H9 (cell line): ENCODE results near the gene PBX4. TPM values are rescaled to one million over a fixed set of nuclear protein-coding genes. Genes with fewer than 3 reads are reported as not detected.

Experiments
- DNase-seq: peaks from one replicate; pipeline ENCODE4 v3.0.0-alpha.2; 2017
- H2AFZ ChIP-seq: one replicate; pipeline ENCODE4 v1.6.1; 2013; ENCODE audit warnings: mild to moderate bottlenecking, low read length, control low read depth, moderate library complexity
- H2AK5ac ChIP-seq: 2 replicates; pipeline ENCODE4 v1.6.1; 2013; ENCODE audit warnings: low read length, control low read depth, mixed read lengths; ENCODE audit not compliant: insufficient read length
- H2BK120ac ChIP-seq: one replicate; pipeline ENCODE4 v1.6.1; 2013; ENCODE audit warnings: low read depth, mild to moderate bottlenecking, low read length, control low read depth, inconsistent platforms; ENCODE audit not compliant: poor library complexity, severe bottlenecking
- H2BK12ac ChIP-seq: 2 replicates; pipeline ENCODE4 v1.6.1; 2013; ENCODE audit warnings: low read length, control low read depth, mixed read lengths, low read depth; ENCODE audit not compliant: insufficient read length
- H2BK15ac ChIP-seq: 2 replicates; pipeline ENCODE4 v1.6.1; 2013; ENCODE audit warnings: low read depth, low read length, control low read depth
- H2BK20ac ChIP-seq: one replicate; pipeline ENCODE4 v1.6.1; 2013; ENCODE audit warnings: low read depth, mild to moderate bottlenecking, low read length, control low read depth, inconsistent platforms; ENCODE audit not compliant: poor library complexity, severe bottlenecking
- H2BK5ac ChIP-seq: 2 replicates; pipeline ENCODE4 v1.6.1; 2013; ENCODE audit warnings: low read length, control low read depth, mixed read lengths; ENCODE audit not compliant: insufficient read length
- H3K14ac ChIP-seq: 2 replicates; pipeline ENCODE4 v1.6.1; 2013; ENCODE audit warnings: low read length, control low read depth; ENCODE audit not compliant: insufficient read depth
- H3K18ac ChIP-seq: 2 replicates; pipeline ENCODE4 v1.6.1; 2013; ENCODE audit warnings: low read depth, mild to moderate bottlenecking, mixed read lengths, low read length, control low read depth; ENCODE audit not compliant: insufficient read length
- H3K23ac ChIP-seq: 2 replicates; pipeline ENCODE4 v1.6.1; 2013; ENCODE audit warnings: low read length, control low read depth, mixed read lengths, low read depth; ENCODE audit not compliant: insufficient read length
- H3K23me2 ChIP-seq: 2 replicates; pipeline ENCODE4 v1.6.1; 2013; ENCODE audit warnings: low read depth, mild to moderate bottlenecking, mixed read lengths, low read length, control low read depth; ENCODE audit not compliant: insufficient read length, poor library complexity, severe bottlenecking
- H3K27ac ChIP-seq: 2 replicates; pipeline ENCODE4 v1.5.1; 2013; ENCODE audit warnings: low read length, control low read depth, mixed read lengths, low read depth; ENCODE audit not compliant: insufficient read length
- H3K27me3 ChIP-seq: 2 replicates; pipeline ENCODE4 v1.6.1; 2013; ENCODE audit warnings: low read length, control low read depth, inconsistent platforms; ENCODE audit not compliant: insufficient read depth
- H3K4ac ChIP-seq: 2 replicates; pipeline ENCODE4 v1.6.1; 2013; ENCODE audit warnings: low read depth, mild to moderate bottlenecking, control low read depth, inconsistent platforms, low read length, moderate library complexity
- H3K4me1 ChIP-seq: 2 replicates; pipeline ENCODE4 v1.6.1; 2013; ENCODE audit warnings: low read length, control low read depth, inconsistent platforms; ENCODE audit not compliant: insufficient read depth
- H3K4me2 ChIP-seq: 2 replicates; pipeline ENCODE4 v1.6.1; 2013; ENCODE audit warnings: low read length, control low read depth, mixed read lengths; ENCODE audit not compliant: insufficient read length, insufficient read depth
- H3K56ac ChIP-seq: 2 replicates; pipeline ENCODE4 v1.6.1; 2013; ENCODE audit warnings: low read depth, mild to moderate bottlenecking, mixed read lengths, low read length, control low read depth; ENCODE audit not compliant: insufficient read length
- H3K79me1 ChIP-seq: 2 replicates; pipeline ENCODE4 v1.6.1; 2013; ENCODE audit warnings: low read depth, mild to moderate bottlenecking, moderate library complexity, low read length, control low read depth, inconsistent platforms; ENCODE audit not compliant: insufficient read depth, poor library complexity, severe bottlenecking
- H3K79me2 ChIP-seq: 2 replicates; pipeline ENCODE4 v1.6.1; 2013; ENCODE audit warnings: low read length, control low read depth, inconsistent platforms; ENCODE audit not compliant: insufficient read depth
- H3K9ac ChIP-seq: 2 replicates; pipeline ENCODE4 v1.6.1; 2013; ENCODE audit warnings: low read length, control low read depth, mixed read lengths; ENCODE audit not compliant: insufficient read length; ENCODE audit errors: extremely low read depth
- H3K9me3 ChIP-seq: one replicate; pipeline ENCODE4 v1.6.1; 2013; ENCODE audit warnings: low read depth, low read length, inconsistent platforms; ENCODE audit not compliant: control insufficient read depth
- H3T11ph ChIP-seq: one replicate; pipeline ENCODE4 v1.6.1; 2013; ENCODE audit warnings: mild to moderate bottlenecking, low read length, control low read depth, inconsistent platforms
- H4K20me1 ChIP-seq: one replicate; pipeline ENCODE4 v1.6.1; 2013; ENCODE audit not compliant: control insufficient read depth, insufficient read length, insufficient read depth
- H4K5ac ChIP-seq: 2 replicates; pipeline ENCODE4 v1.6.1; 2013; ENCODE audit warnings: low read depth, mild to moderate bottlenecking, mixed read lengths, low read length, control low read depth; ENCODE audit not compliant: insufficient read length
- H4K8ac ChIP-seq: replicated peaks from 2 replicates; pipeline ENCODE4 v1.6.1; 2013; ENCODE audit warnings: low read length, control low read depth, mixed read lengths, low read depth; ENCODE audit not compliant: insufficient read length
- H4K91ac ChIP-seq: 2 replicates; pipeline ENCODE4 v1.6.1; 2013; ENCODE audit warnings: low read depth, mild to moderate bottlenecking, moderate library complexity, mixed read lengths, low read length, control low read depth; ENCODE audit not compliant: insufficient read length
- H3K27ac Mint-ChIP-seq, 3 experiments: 2 replicates in 2 of 3; 3 replicates in 1 of 3; pipeline ENCODE4 v1.8.0; 2020 to 2021; ENCODE audit warnings: mixed read lengths in 3 of 3, mild to moderate bottlenecking in 1 of 3, moderate library complexity in 1 of 3
- H3K27me3 Mint-ChIP-seq: 2 replicates; pipeline ENCODE4 v1.8.0; 2021; ENCODE audit warnings: low read depth, mild to moderate bottlenecking, moderate library complexity, mixed read lengths
- H3K36me3 Mint-ChIP-seq, 3 experiments: 2 replicates in 2 of 3; 3 replicates in 1 of 3; pipeline ENCODE4 v1.8.0; 2020 to 2021; ENCODE audit warnings: low read depth in 3 of 3, mixed read lengths in 3 of 3; ENCODE audit not compliant: insufficient read depth in 1 of 3
- H3K4me1 Mint-ChIP-seq, 2 experiments: 2 replicates each; pipeline ENCODE4 v1.8.0; 2020; ENCODE audit warnings: mixed read lengths in 2 of 2
- H3K4me3 Mint-ChIP-seq, 2 experiments: 2 replicates in 1 of 2; 3 replicates in 1 of 2; pipeline ENCODE4 v1.8.0; 2020 to 2021; ENCODE audit warnings: mild to moderate bottlenecking in 2 of 2, mixed read lengths in 2 of 2, moderate library complexity in 1 of 2
- H3K9me3 Mint-ChIP-seq, 2 experiments: 2 replicates in 1 of 2; 3 replicates in 1 of 2; pipeline ENCODE4 v1.8.0; 2020; ENCODE audit warnings: mild to moderate bottlenecking in 2 of 2, mixed read lengths in 2 of 2, moderate library complexity in 1 of 2
- CTCF ChIP-seq: fragments of 200-600 bp; sonication (generic); conservative IDR thresholded peaks from 3 replicates; pipeline ENCODE4 v1.8.0; 2021; ENCODE audit warnings: antibody characterized with exemption, mild to moderate bottlenecking
- WGBS: extraction: QIAGEN DNeasy Blood & Tissue Kit; methylation state at CpG from one replicate; pipeline ENCODE4 v1.1.7; 2013; ENCODE audit warnings: missing lambda C conversion rate, low lambda C conversion rate, mixed read lengths; ENCODE audit not compliant: insufficient read length; ENCODE audit errors: extremely low coverage; 5-methylcytosine and 5-hydroxymethylcytosine counted together
- total RNA-seq: library from RNA; stranded (reverse); gene quantifications from 2 replicates; pipeline ENCODE4 v1.2.1, GENCODE V29; 2021

PBX4 gene
- total RNA-seq, 1 experiment from 2014 or later, result 3.3 TPM

- H3K27ac ChIP-seq, result no peak overlapping the region
- H4K20me1 ChIP-seq, result no peaks in the 10 kb centered on the region
- no peak overlapping the region for H2BK20ac ChIP-seq
- no peaks in the 10 kb centered on the region for H3K23me2 ChIP-seq
- Mint-ChIP-seq H3K9me3 (no peaks in the 10 kb centered on the region; a peak in 1 of 5 replicates), H3K27me3 (peaks cover 7% of the 10 kb centered on the region), H3K27ac (no peak overlapping the region), H3K4me1 (peaks cover 0 to 8% of the 10 kb centered on the region in 2 experiments; a peak in 2 of 4 replicates), H3K36me3 (no peaks in the 10 kb centered on the region; a peak in 1 of 7 replicates), H3K4me3 (0 out of 5 replicates have a peak overlapping the region, but pooled peaks of 1 of the 2 experiments have one; percentile 27)
- no peaks in the 10 kb centered on the region for H3K79me2 ChIP-seq
- no peak overlapping the region for H2BK15ac ChIP-seq
- H4K91ac ChIP-seq, result no peak overlapping the region
- H2AFZ ChIP-seq, result no peak overlapping the region
- H3K4ac ChIP-seq, result no peak overlapping the region
- no peak overlapping the region for H3K14ac ChIP-seq
- H4K5ac ChIP-seq, result no peak overlapping the region
- no peak overlapping the region for H2BK12ac ChIP-seq
- DNase-seq, result no peak
- no peak for TF ChIP-seq CTCF
- H3K56ac ChIP-seq, result no peak overlapping the region
- H2BK120ac ChIP-seq, result no peak overlapping the region
- no peaks in the 10 kb centered on the region for H3K4me1 ChIP-seq
- no peak overlapping the region for H3K9ac ChIP-seq
- no peaks in the 10 kb centered on the region for H3K27me3 ChIP-seq
- no peak overlapping the region for H3K4me2 ChIP-seq
- H4K8ac ChIP-seq, result no peak overlapping the region
- no peaks in the 10 kb centered on the region for H3K79me1 ChIP-seq
- WGBS, result no CpG with 5 or more reads among the region's 10 CpGs
- no peak overlapping the region for H2BK5ac ChIP-seq
- no peak overlapping the region for H3K18ac ChIP-seq
- no peak overlapping the region for H3K23ac ChIP-seq
- no peak overlapping the region for H3T11ph ChIP-seq
- no peaks in the 10 kb centered on the region for H3K9me3 ChIP-seq
- no peak overlapping the region for H2AK5ac ChIP-seq
These were observed 64.8 kb downstream of the PBX4 start for GRCh38 chr19:19553670-19554069.
